Neural cell (in vitro differentiated cells): ENCODE results near the gene TMEM120A.

Source experiments
- EP300 ChIP-seq: fragments of 450-650 bp; conservative IDR thresholded peaks from 2 replicates; pipeline ENCODE4 v1.6.1; 2014; ENCODE audit warnings: antibody characterized with exemption, mild to moderate bottlenecking, moderate library complexity; ENCODE audit not compliant: poor library complexity, severe bottlenecking
- EZH2 ChIP-seq: fragments of 200-600, 300-800 bp; shearing (Covaris generic), sonication (generic); IDR thresholded peaks from 2 replicates; pipeline ENCODE4 v1.6.1; 2014; ENCODE audit warnings: antibody characterized with exemption, low read length, borderline replicate concordance, mild to moderate bottlenecking; ENCODE audit not compliant: insufficient read depth, poor library complexity, severe bottlenecking
- RAD21 ChIP-seq: fragments of 450-650 bp; conservative IDR thresholded peaks from 2 replicates; pipeline ENCODE4 v1.6.1; 2014; ENCODE audit warnings: antibody characterized with exemption, mild to moderate bottlenecking, moderate library complexity
- SMC3 ChIP-seq: fragments of 450-650 bp; conservative IDR thresholded peaks from 2 replicates; pipeline ENCODE4 v1.6.1; 2014; ENCODE audit warnings: antibody characterized with exemption, mild to moderate bottlenecking, moderate library complexity; ENCODE audit not compliant: poor library complexity
- TF ChIP-seq, protein P1 (sequence below): fragments of 450-650 bp; IDR thresholded peaks from 2 replicates; pipeline ENCODE4 v1.5.1; 2014; ENCODE audit warnings: antibody characterized with exemption, mild to moderate bottlenecking, moderate library complexity; ENCODE audit not compliant: poor library complexity, severe bottlenecking

DNA sequence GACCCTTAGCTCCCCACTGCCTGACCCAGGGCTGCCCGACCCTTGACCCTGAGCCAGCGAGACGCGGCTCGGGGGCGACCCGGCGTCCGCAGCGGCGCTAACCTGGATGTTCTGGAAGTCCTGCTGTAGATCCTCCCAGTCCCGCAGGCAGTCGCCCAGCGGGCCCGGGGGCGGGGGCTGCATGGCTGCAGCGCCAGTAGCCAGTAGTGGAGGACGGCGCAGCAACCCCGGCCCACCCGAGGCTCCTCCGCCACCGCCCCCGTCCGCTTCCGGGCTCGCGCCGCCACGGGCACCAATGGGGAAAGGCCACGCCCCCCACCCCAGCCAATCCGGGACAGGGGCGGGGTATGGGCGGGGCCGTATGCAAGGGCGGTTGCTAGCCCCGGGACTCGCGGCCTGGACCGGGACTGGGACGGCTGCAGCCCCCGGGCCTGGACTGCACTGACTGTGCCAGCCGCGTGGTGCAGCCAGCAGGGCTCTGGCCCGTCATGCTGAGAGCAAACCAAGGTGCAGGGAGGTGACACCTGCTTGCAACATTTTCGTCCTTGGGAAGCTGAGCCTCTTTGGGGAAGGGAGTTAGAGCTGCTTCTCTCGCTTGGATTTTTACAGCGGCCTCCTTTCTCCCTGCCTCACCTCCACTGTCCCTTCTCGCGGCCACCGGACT, at the start of gene TMEM120A:
- TF ChIP-seq, protein P1, sequence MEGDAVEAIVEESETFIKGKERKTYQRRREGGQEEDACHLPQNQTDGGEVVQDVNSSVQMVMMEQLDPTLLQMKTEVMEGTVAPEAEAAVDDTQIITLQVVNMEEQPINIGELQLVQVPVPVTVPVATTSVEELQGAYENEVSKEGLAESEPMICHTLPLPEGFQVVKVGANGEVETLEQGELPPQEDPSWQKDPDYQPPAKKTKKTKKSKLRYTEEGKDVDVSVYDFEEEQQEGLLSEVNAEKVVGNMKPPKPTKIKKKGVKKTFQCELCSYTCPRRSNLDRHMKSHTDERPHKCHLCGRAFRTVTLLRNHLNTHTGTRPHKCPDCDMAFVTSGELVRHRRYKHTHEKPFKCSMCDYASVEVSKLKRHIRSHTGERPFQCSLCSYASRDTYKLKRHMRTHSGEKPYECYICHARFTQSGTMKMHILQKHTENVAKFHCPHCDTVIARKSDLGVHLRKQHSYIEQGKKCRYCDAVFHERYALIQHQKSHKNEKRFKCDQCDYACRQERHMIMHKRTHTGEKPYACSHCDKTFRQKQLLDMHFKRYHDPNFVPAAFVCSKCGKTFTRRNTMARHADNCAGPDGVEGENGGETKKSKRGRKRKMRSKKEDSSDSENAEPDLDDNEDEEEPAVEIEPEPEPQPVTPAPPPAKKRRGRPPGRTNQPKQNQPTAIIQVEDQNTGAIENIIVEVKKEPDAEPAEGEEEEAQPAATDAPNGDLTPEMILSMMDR: peak; percentile 46
- TF ChIP-seq SMC3: peak; percentile 46
- peak; percentile 48 for TF ChIP-seq RAD21
- no peak for TF ChIP-seq EZH2
- no peak for TF ChIP-seq EP300
